Measurements from ENCODE around the gene SUSD3.
"Not testable (repeated sequence)": the region's sequence is repeated elsewhere in the genome, so short reads cannot be mapped to it uniquely, and the experiment has no call there.

SUSD3 gene

GRCh38 chr9:93058355-93059010 is at the start of gene SUSD3:
Gene SUSD3, plus strand, starts transcription at chr9:93058701. Its CDS starts 42 bp downstream, at chr9:93058743.
- peak; percentile 44 for DNase-seq (ENCODE audit: low spot score)

GRCh38 chr9:93009337-93010015 is 49.0 kb upstream of the SUSD3 start:
- DNase-seq (ENCODE audit: low spot score) = no peak

- no peak for DNase-seq (ENCODE audit: low spot score)
Observed at GRCh38 chr9:93010056-93010455, 48.4 kb upstream of the SUSD3 start.

GRCh38 chr9:93010704-93011103 is 47.8 kb upstream of the SUSD3 start:
- no peak for DNase-seq (ENCODE audit: low spot score)

GRCh38 chr9:93011114-93011513 is 47.4 kb upstream of the SUSD3 start:
- no peak for DNase-seq (ENCODE audit: low spot score)

- DNase-seq (ENCODE audit: low spot score) = no peak
Observed at GRCh38 chr9:93012963-93013855, 45.3 kb upstream of the SUSD3 start.

- no peak for DNase-seq (ENCODE audit: low spot score)
Observed at GRCh38 chr9:93013856-93014582, 44.5 kb upstream of the SUSD3 start.

GRCh38 chr9:93015190-93015589 is 43.3 kb upstream of the SUSD3 start:
- DNase-seq (ENCODE audit: low spot score) = not testable (repeated sequence)

GRCh38 chr9:93017621-93018020 is 40.9 kb upstream of the SUSD3 start:
- no peak for DNase-seq (ENCODE audit: low spot score)

- DNase-seq (ENCODE audit: low spot score) = no peak
Observed at GRCh38 chr9:93020151-93020550, 38.4 kb upstream of the SUSD3 start.

GRCh38 chr9:93020771-93021670 is 37.5 kb upstream of the SUSD3 start:
- DNase-seq (ENCODE audit: low spot score) = no peak

- DNase-seq (ENCODE audit: low spot score) = no peak
Observed at GRCh38 chr9:93022066-93022465, 36.4 kb upstream of the SUSD3 start.

- no peak for DNase-seq (ENCODE audit: low spot score)
Observed at GRCh38 chr9:93022721-93023520, 35.6 kb upstream of the SUSD3 start.

- DNase-seq (ENCODE audit: low spot score) = no peak
Observed at GRCh38 chr9:93023521-93023815, 35.0 kb upstream of the SUSD3 start.

- no peak for DNase-seq (ENCODE audit: low spot score)
Observed at GRCh38 chr9:93024646-93024910, 33.9 kb upstream of the SUSD3 start.

- no peak for DNase-seq (ENCODE audit: low spot score)
Observed at GRCh38 chr9:93024986-93025630, 33.4 kb upstream of the SUSD3 start.

GRCh38 chr9:93025736-93026135 is 32.8 kb upstream of the SUSD3 start:
- no peak for DNase-seq (ENCODE audit: low spot score)

- no peak for DNase-seq (ENCODE audit: low spot score)
Observed at GRCh38 chr9:93026640-93027039, 31.9 kb upstream of the SUSD3 start.

- DNase-seq (ENCODE audit: low spot score) = no peak
Observed at GRCh38 chr9:93027750-93028149, 30.8 kb upstream of the SUSD3 start.

GRCh38 chr9:93028448-93029006 is 30.0 kb upstream of the SUSD3 start:
- DNase-seq (ENCODE audit: low spot score) = no peak
